HEK293 (cell line): ENCODE measurements around the gene PIGL.
"Not testable (repeated sequence)": the region's sequence is repeated elsewhere in the genome, so short reads cannot be mapped to it uniquely, and the experiment has no call there.

Experiments
- CTCF ChIA-PET: fragments of 350-600 bp; formaldehyde crosslinking; extraction: SDS; loops from one replicate; lab custom pipeline; 2021; ENCODE audit warnings: antibody characterized with exemption; lab: Yijun Ruan, JAX
- POLR2A ChIA-PET: fragments of 300-600 bp; formaldehyde crosslinking; extraction: SDS; loops from one replicate; lab custom pipeline; 2020; ENCODE audit warnings: antibody characterized with exemption, inconsistent platforms; lab: Yijun Ruan, JAX
- H3K27ac ChIP-seq: fragments of 200-500 bp; sonication (Bioruptor generic); 2 replicates; pipeline ENCODE4 v1.5.1; 2014; ENCODE audit warnings: low read depth, low read length, control low read depth, inconsistent platforms; ENCODE audit errors: extremely low read depth
- H3K36me3 ChIP-seq, 2 experiments: fragments of 200-500 bp in 1 of 2; sonication (Bioruptor generic) in 1 of 2; 1 replicate in 1 of 2; 2 replicates in 1 of 2; pipeline ENCODE4 v1.5.1; 2014 to 2017; ENCODE audit warnings: inconsistent platforms in 2 of 2, low read length in 2 of 2; ENCODE audit not compliant: control insufficient read depth in 2 of 2, insufficient read depth in 1 of 2
- H3K4me1 ChIP-seq: fragments of 200-500 bp; sonication (Bioruptor generic); 2 replicates; pipeline ENCODE4 v1.5.1; 2014; ENCODE audit warnings: mild to moderate bottlenecking, low read length, inconsistent platforms; ENCODE audit not compliant: control insufficient read depth, insufficient read depth
- H3K4me3 ChIP-seq: 2 replicates; pipeline ENCODE4 v1.5.1; 2011; ENCODE audit warnings: low read depth, mild to moderate bottlenecking, control low read depth, low read length, moderate library complexity
- H3K9me3 ChIP-seq: fragments of 200-500 bp; sonication (Bioruptor generic); 2 replicates; pipeline ENCODE4 v1.5.1; 2014; ENCODE audit warnings: low read depth, low read length, inconsistent platforms; ENCODE audit not compliant: control insufficient read depth, insufficient read depth
- PRDM1 ChIP-seq: fragments of 450-650 bp; formaldehyde crosslinking; IDR thresholded peaks from 2 replicates; pipeline ENCODE4; 2016; ENCODE audit warnings: missing biosample characterization, missing genetic modification characterization
- ZEB2 ChIP-seq: fragments of 450-650 bp; formaldehyde crosslinking; IDR thresholded peaks from 2 replicates; pipeline ENCODE4 v1.5.1; 2016; ENCODE audit warnings: missing biosample characterization, missing genetic modification characterization
- ZIC2 ChIP-seq: fragments of 450-650 bp; formaldehyde crosslinking; IDR thresholded peaks from 2 replicates; pipeline ENCODE4 v1.5.1; 2016; ENCODE audit warnings: missing biosample characterization, missing genetic modification characterization
- ZNF211 ChIP-seq: fragments of 450-650 bp; formaldehyde crosslinking; IDR thresholded peaks from 2 replicates; pipeline ENCODE4 v1.5.1; 2016; ENCODE audit warnings: low read depth, missing biosample characterization, missing genetic modification characterization
- ZNF366 ChIP-seq: fragments of 450-650 bp; formaldehyde crosslinking; conservative IDR thresholded peaks from 2 replicates; pipeline ENCODE4 v1.5.1; 2016; ENCODE audit warnings: missing biosample characterization, missing genetic modification characterization
- ZNF654 ChIP-seq: fragments of 450-650 bp; formaldehyde crosslinking; IDR thresholded peaks from 2 replicates; pipeline ENCODE4 v1.5.1; 2016; ENCODE audit warnings: low read depth, missing biosample characterization, missing genetic modification characterization
- ZNF785 ChIP-seq: fragments of 450-650 bp; formaldehyde crosslinking; IDR thresholded peaks from 2 replicates; pipeline ENCODE4 v1.5.1; 2016; ENCODE audit warnings: missing biosample characterization, missing genetic modification characterization
- TF ChIP-seq, protein P1 (sequence below): fragments of 450-650 bp; formaldehyde crosslinking; IDR thresholded peaks from 2 replicates; pipeline ENCODE4 v1.5.1; 2017; ENCODE audit warnings: missing biosample characterization, missing genetic modification characterization
- TF ChIP-seq, protein P2 (sequence below): fragments of 450-650 bp; formaldehyde crosslinking; IDR thresholded peaks from 2 replicates; pipeline ENCODE4 v1.5.1; 2016; ENCODE audit warnings: missing biosample characterization, missing genetic modification characterization, borderline replicate concordance
- TF ChIP-seq, protein P3 (sequence below): IDR thresholded peaks from 2 replicates; pipeline ENCODE4 v1.6.1; 2011; ENCODE audit warnings: mild to moderate bottlenecking, low read depth, low read length, borderline replicate concordance
- TF ChIP-seq, protein P4 (sequence below): fragments of 450-650 bp; formaldehyde crosslinking; IDR thresholded peaks from 2 replicates; pipeline ENCODE4; 2016; ENCODE audit warnings: missing biosample characterization, missing genetic modification characterization
- TF ChIP-seq, protein P5 (sequence below): fragments of 450-650 bp; formaldehyde crosslinking; IDR thresholded peaks from 2 replicates; pipeline ENCODE4 v1.5.1; 2016; ENCODE audit warnings: missing biosample characterization, missing genetic modification characterization
- TF ChIP-seq, protein P6 (sequence below): fragments of 450-650 bp; formaldehyde crosslinking; conservative IDR thresholded peaks from 2 replicates; pipeline ENCODE4 v1.5.1; 2016; ENCODE audit warnings: low read depth, missing biosample characterization, missing genetic modification characterization

The PIGL gene

DNA sequence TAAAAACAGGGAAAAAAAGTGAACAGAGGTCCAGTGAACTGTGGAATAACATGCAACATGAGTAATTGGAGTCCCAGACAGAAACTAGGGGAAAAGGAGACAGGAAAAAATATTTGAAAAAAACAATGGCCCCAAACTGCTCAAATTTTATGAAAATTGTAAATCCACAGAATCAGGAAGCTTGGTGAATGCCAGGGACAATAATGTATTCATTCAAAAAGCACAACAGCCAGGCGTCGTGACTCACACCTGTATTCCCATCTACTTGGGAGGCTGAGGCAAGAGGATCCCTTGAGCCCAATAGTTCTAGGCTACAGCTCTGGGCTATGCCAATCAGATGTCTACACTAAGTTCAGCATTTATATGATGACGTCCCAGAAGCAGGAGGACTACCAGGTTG, 25.4 kb upstream of the PIGL start:
- TF ChIP-seq ZNF785 (no peak), ZEB2 (tag by site-specific recombination) (no peak), ZIC2 (tag by site-specific recombination) (no peak), PRDM1 (tag by site-specific recombination) (no peak), ZNF654 (tag by site-specific recombination) (no peak), ZNF211 (tag by site-specific recombination) (no peak), ZNF366 (tag by site-specific recombination) (no peak)
- TF ChIP-seq, protein P1, sequence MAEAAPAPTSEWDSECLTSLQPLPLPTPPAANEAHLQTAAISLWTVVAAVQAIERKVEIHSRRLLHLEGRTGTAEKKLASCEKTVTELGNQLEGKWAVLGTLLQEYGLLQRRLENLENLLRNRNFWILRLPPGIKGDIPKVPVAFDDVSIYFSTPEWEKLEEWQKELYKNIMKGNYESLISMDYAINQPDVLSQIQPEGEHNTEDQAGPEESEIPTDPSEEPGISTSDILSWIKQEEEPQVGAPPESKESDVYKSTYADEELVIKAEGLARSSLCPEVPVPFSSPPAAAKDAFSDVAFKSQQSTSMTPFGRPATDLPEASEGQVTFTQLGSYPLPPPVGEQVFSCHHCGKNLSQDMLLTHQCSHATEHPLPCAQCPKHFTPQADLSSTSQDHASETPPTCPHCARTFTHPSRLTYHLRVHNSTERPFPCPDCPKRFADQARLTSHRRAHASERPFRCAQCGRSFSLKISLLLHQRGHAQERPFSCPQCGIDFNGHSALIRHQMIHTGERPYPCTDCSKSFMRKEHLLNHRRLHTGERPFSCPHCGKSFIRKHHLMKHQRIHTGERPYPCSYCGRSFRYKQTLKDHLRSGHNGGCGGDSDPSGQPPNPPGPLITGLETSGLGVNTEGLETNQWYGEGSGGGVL (tag by site-specific recombination), result no peak
- TF ChIP-seq, protein P2, sequence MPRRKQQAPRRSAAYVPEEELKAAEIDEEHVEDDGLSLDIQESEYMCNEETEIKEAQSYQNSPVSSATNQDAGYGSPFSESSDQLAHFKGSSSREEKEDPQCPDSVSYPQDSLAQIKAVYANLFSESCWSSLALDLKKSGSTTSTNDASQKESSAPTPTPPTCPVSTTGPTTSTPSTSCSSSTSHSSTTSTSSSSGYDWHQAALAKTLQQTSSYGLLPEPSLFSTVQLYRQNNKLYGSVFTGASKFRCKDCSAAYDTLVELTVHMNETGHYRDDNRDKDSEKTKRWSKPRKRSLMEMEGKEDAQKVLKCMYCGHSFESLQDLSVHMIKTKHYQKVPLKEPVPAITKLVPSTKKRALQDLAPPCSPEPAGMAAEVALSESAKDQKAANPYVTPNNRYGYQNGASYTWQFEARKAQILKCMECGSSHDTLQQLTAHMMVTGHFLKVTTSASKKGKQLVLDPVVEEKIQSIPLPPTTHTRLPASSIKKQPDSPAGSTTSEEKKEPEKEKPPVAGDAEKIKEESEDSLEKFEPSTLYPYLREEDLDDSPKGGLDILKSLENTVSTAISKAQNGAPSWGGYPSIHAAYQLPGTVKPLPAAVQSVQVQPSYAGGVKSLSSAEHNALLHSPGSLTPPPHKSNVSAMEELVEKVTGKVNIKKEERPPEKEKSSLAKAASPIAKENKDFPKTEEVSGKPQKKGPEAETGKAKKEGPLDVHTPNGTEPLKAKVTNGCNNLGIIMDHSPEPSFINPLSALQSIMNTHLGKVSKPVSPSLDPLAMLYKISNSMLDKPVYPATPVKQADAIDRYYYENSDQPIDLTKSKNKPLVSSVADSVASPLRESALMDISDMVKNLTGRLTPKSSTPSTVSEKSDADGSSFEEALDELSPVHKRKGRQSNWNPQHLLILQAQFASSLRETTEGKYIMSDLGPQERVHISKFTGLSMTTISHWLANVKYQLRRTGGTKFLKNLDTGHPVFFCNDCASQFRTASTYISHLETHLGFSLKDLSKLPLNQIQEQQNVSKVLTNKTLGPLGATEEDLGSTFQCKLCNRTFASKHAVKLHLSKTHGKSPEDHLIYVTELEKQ (tag by site-specific recombination), result no peak
- TF ChIP-seq, protein P3, sequence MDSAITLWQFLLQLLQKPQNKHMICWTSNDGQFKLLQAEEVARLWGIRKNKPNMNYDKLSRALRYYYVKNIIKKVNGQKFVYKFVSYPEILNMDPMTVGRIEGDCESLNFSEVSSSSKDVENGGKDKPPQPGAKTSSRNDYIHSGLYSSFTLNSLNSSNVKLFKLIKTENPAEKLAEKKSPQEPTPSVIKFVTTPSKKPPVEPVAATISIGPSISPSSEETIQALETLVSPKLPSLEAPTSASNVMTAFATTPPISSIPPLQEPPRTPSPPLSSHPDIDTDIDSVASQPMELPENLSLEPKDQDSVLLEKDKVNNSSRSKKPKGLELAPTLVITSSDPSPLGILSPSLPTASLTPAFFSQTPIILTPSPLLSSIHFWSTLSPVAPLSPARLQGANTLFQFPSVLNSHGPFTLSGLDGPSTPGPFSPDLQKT, result no peak
- TF ChIP-seq, protein P4, sequence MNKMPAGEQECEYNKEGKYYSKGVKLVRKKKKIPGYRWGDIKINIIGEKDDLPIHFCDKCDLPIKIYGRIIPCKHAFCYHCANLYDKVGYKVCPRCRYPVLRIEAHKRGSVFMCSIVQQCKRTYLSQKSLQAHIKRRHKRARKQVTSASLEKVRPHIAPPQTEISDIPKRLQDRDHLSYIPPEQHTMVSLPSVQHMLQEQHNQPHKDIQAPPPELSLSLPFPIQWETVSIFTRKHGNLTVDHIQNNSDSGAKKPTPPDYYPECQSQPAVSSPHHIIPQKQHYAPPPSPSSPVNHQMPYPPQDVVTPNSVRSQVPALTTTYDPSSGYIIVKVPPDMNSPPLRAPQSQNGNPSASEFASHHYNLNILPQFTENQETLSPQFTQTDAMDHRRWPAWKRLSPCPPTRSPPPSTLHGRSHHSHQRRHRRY (tag by site-specific recombination), result no peak
- TF ChIP-seq, protein P5, sequence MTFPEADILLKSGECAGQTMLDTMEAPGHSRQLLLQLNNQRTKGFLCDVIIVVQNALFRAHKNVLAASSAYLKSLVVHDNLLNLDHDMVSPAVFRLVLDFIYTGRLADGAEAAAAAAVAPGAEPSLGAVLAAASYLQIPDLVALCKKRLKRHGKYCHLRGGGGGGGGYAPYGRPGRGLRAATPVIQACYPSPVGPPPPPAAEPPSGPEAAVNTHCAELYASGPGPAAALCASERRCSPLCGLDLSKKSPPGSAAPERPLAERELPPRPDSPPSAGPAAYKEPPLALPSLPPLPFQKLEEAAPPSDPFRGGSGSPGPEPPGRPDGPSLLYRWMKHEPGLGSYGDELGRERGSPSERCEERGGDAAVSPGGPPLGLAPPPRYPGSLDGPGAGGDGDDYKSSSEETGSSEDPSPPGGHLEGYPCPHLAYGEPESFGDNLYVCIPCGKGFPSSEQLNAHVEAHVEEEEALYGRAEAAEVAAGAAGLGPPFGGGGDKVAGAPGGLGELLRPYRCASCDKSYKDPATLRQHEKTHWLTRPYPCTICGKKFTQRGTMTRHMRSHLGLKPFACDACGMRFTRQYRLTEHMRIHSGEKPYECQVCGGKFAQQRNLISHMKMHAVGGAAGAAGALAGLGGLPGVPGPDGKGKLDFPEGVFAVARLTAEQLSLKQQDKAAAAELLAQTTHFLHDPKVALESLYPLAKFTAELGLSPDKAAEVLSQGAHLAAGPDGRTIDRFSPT, result no peak
- TF ChIP-seq, protein P6, sequence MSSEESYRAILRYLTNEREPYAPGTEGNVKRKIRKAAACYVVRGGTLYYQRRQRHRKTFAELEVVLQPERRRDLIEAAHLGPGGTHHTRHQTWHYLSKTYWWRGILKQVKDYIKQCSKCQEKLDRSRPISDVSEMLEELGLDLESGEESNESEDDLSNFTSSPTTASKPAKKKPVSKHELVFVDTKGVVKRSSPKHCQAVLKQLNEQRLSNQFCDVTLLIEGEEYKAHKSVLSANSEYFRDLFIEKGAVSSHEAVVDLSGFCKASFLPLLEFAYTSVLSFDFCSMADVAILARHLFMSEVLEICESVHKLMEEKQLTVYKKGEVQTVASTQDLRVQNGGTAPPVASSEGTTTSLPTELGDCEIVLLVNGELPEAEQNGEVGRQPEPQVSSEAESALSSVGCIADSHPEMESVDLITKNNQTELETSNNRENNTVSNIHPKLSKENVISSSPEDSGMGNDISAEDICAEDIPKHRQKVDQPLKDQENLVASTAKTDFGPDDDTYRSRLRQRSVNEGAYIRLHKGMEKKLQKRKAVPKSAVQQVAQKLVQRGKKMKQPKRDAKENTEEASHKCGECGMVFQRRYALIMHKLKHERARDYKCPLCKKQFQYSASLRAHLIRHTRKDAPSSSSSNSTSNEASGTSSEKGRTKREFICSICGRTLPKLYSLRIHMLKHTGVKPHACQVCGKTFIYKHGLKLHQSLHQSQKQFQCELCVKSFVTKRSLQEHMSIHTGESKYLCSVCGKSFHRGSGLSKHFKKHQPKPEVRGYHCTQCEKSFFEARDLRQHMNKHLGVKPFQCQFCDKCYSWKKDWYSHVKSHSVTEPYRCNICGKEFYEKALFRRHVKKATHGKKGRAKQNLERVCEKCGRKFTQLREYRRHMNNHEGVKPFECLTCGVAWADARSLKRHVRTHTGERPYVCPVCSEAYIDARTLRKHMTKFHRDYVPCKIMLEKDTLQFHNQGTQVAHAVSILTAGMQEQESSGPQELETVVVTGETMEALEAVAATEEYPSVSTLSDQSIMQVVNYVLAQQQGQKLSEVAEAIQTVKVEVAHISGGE (tag by site-specific recombination), result no peak
- CTCF ChIA-PET, result interaction anchor here (0.6 to 1.3 kb wide), 2 partner anchors 11 to 26 kb away, joined by 3 to 4 read pairs; no protein-coding TSS in a partner anchor
- no peak overlapping the region for H3K4me3 ChIP-seq

DNA sequence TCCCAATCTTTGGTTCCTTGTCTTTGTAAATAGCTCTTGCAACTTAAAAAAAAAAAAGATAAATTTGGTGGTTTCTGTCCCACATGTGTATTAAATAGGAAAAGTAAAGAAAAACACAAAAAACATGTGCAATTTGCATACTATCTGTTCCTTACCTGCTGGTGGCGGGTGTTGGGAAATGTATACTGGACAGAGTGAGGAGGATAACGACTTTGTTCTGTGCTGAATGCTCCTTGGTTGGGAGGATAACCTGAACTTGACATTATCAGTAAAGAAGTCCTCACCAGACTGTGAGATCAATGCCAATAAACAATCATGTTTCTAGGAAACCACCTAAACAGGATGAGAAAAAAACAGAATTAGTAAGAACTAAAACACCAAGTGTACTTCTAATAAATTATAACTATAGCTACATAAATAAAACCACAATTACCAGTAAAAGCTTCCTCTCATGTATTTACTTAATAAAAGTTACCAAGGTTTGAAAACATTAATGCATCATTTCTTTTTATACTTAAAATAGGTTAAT, 22.6 kb upstream of the PIGL start:
- CTCF ChIA-PET, result interaction anchor here (0.6 kb wide), 2 partner anchors 9 to 19 kb away, joined by 3 to 4 read pairs; no protein-coding TSS in a partner anchor
- peaks cover 25% of the 10 kb centered on the region in 2 experiments for H3K36me3 ChIP-seq
- H3K27ac ChIP-seq, POLR2A ChIA-PET, H3K9me3 ChIP-seq, H3K4me1 ChIP-seq, H3K4me3 ChIP-seq: not testable (repeated sequence)

More for the DNA sequence above, 25.4 kb upstream of the PIGL start:
- Histone ChIP-seq H3K9me3 (no peaks in the 10 kb centered on the region), H3K27ac (no peak overlapping the region), H3K4me1 (no peaks in the 10 kb centered on the region), H3K36me3 (peaks cover 27 to 50% of the 10 kb centered on the region in 2 experiments)
- POLR2A ChIA-PET, result interaction anchor here (2.0 kb wide), 1 partner anchor 25 kb away, joined by 4 read pairs; the partner anchor contains the start of gene PIGL
